HG02973 (cell line): ENCODE results near the gene ACKR3.

Experiments used
- ATAC-seq: cut with Tn5 transposase; IDR thresholded peaks from one replicate; pipeline ENCODE4 v1.9.1; 2021; ENCODE audit warnings: moderate library complexity; ENCODE audit not compliant: unreplicated experiment

The ACKR3 gene

DNA sequence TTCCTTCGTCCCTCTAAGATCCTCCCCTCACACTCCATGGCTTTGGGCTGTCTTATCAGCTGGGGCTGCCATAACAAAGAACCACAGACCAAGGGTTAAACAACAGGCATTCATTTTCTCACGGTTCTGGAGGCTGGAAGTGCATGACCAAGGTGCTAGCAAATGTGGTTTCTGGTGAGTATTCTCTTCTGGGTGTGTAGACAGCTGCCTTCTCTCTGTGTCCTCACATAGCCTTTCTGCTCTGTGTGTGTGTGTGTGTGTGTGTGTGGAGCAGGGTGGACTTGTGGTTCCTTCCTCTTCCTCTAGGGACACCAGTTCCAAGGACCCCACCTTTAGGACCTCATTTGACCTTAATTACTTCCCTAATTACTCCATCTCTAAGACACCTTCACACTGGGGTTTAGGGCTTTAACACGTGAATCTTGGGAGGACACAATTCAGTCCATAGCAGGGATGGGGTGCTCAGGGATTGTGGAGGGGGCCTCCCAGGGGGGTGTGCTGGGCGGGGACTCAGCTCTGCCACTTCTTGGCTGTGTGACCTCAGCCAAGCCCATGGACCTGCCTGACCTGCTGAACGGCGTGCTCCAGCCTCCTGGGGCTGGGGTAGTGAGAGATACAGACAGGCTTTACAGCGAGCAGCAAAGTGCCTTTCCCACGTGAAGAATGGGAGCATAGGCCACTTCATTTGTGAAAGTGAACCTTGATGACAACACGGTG, 38.0 kb downstream of the ACKR3 start:
- no peak for ATAC-seq

GRCh38 chr2:236608188-236608525, 38.5 kb downstream of the ACKR3 start:
- no peak for ATAC-seq

DNA sequence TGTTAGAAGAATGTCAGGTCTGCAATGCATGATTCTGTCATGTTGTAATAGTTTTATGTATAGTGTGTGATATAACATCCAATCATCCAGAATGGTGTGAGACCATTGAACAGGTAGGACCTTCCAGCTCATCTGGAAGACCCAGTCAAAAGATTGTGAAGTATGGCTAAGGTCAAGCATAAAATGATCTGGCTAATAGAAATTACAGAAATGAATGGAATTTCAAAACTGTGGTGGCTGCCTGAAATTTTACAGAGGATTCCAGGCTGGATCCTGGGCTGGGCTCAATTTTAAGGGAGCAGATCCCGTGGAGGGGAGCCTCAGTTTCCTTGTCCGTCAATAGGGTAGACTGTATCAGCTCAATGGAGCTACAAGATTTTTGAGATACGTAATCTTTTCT, 39.1 kb downstream of the ACKR3 start:
- ATAC-seq = no peak

GRCh38 chr2:236610991-236611821, 41.6 kb downstream of the ACKR3 start:
- ATAC-seq = no peak

GRCh38 chr2:236612737-236613136, 43.1 kb downstream of the ACKR3 start:
- ATAC-seq = no peak

DNA sequence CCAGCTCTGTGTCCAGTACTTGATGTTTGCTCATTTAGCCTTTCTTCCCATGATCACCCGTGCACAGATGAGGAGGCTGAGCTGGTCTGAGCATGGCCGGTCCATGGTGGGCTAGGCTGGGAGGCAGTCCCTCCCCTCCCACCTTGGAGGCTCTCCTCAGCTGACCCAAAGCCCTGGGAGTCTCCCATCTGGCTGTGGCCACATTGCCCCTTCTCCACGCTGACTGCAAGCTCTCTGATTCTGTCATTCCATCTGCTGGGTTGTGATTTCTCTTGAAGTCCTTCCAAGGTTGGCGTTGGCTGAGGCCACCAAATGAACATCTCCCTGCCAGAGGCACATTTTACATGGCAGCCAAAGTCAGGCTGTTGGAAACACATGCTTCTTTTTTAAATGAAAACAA, 44.0 kb downstream of the ACKR3 start:
- ATAC-seq = no peak

- no peak for ATAC-seq
These were observed 44.9 kb downstream of the ACKR3 start for GRCh38 chr2:236614551-236614950.

DNA sequence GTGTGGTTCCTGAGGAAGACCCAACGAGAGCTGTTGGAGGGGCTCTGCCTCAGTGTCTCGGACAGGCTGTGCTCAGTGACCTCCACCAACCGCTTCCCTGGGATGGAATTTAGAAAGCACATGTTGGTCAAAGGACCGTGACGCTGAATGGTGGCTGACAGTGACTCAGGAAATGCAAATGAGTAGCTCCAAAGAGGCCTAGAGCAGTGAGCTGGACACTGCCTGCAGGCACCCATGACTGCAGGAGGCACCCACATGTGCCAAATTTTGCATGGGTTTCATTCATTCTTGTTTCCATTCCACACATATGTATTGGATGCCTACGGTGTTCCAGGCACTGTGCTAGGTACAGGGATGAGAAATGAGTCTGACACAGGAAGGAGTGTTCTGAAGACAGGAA, 46.4 kb downstream of the ACKR3 start:
- ATAC-seq = no peak

GRCh38 chr2:236616624-236617023, 47.0 kb downstream of the ACKR3 start:
- ATAC-seq = no peak

DNA sequence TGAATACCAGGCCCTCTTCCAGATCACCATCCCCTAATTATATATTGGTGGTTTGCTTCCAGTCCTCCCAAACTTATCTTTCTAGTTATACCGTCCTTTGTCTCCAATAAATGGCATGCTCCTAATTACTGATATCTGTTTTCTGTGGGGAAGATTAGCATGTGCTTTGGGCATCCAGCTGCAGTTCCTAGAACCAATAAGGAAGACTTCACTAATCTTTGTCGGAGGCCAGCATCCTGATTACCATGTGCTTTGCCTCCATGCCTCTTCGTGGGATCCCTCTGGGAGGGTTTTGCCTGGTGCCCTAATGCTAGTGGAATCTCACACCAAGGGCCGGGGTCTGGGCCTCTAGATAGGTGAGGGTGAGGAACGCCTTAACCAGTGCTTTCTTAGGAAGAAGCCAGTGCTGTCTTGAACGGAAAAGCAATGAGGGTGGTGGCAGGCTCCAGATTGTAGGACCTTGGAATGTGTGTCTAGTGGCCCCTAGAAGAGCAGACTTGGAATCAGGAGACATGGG, 47.7 kb downstream of the ACKR3 start:
- no peak for ATAC-seq

DNA sequence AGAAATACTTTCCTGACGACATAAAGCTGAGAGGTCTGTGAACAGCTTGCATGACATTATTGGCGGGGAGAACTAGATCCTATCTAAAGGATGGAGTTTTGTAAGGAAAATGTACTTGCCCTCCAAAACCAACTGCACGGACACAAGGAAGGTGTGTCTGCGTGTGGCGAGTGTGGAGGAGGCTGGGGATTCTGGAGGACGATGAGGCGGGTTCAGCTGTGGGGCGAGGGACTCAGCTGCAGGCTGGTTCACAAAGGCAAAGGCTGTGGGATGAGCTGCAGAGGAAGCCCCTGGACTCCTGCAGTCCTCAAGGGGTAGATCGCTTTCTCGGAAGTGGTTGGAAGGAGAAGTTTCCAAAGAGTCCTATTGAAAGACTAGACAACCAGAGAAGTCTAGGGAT, 48.2 kb downstream of the ACKR3 start:
- ATAC-seq = no peak

- ATAC-seq = no peak
These were observed 48.7 kb downstream of the ACKR3 start for GRCh38 chr2:236618370-236618769.

GRCh38 chr2:236619910-236620612, 50.4 kb downstream of the ACKR3 start:
- ATAC-seq = no peak

GRCh38 chr2:236621786-236622185, 52.2 kb downstream of the ACKR3 start:
- no peak for ATAC-seq

- ATAC-seq = no peak
These were observed 52.6 kb downstream of the ACKR3 start for GRCh38 chr2:236622201-236622600.

DNA sequence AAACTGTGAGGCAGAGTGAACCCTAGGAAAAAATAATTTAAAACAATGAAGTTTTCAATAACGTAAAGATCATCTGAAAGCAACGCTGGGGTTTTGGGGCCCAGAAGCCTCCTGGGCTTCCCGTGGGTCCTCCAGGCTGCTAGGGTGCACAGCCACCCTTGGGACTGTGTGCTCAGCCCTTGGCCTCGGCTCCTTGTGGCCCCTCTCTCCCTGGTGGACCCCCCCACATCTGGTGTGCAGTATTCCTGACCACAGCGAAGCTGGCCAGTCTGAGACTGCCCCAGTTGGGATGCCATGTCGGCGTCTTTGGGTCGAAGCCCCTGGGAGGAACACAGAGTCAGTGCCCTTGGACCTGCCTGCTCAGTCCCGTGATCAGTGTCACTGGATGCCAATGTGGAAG, 53.0 kb downstream of the ACKR3 start:
- ATAC-seq = no peak

GRCh38 chr2:236623816-236624215, 54.2 kb downstream of the ACKR3 start:
- ATAC-seq = no peak

GRCh38 chr2:236625156-236625690, 55.6 kb downstream of the ACKR3 start:
- no peak for ATAC-seq

DNA sequence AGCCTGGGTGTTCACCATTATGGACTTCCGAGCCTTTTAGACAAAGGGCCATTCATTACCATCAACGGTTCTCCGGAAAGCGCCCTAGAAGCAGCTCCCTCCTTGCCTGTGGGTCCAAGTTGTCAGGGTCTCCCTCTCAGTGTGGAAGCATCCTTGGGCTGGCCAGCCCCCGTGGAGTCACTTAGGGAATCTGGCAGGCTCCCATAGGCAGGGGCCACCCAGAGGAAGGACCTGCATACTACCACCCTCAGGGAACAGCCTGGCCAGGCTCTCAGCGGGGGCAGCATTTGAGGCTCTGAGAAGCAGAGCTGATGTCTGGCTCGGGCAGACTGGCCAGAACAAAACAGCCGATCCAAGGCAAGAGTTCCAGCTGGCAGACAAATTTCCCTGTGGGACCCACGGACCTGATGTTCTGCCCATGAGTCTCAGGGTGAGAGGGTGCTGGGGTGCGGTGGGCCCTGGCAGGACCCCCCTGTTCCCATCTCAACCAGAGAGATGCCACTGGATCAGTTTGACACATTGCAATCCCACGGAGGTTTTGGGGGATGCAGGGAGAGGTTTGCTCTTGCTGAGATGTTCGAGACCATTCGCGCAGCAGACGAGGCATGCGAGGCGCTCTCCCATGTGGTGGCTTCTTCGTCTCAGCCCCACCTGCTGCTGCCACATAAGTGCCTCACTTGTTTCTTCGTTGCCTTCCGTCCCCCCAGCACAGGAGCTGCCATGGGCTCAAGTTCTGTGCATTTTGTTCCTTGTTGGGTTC, 56.9 kb downstream of the ACKR3 start:
- no peak for ATAC-seq

DNA sequence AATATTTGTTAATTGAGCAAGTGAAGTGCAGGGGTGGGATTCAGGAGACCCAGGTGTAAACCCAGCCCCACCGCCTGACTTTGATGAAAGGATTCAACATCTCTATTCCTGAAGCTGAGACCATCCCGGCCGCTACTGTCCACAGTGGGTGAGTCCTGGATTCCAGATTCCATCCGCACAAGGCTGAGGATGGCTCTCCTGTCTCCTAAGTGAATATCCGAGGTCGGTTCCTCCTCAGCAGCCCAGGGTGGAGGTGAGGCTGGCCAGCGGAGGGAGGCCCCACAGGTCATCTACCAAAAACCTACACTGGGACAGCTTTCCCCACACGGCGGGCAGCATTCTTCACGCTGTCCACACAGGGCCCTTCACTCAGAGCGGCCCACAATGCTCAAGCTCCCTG, 57.6 kb downstream of the ACKR3 start:
- ATAC-seq = no peak

GRCh38 chr2:236627841-236628240, 58.2 kb downstream of the ACKR3 start:
- ATAC-seq = no peak
